H1 (cell line): ENCODE measurements around the gene FUT2. TPM values are rescaled to one million over a fixed set of nuclear protein-coding genes. Genes with fewer than 3 reads are reported as not detected.

Experiments used
- BRCA1 ChIP-seq: IDR thresholded peaks from 2 replicates; pipeline ENCODE4 v1.6.1; 2012; ENCODE audit warnings: low read depth, low read length, improper control_type of control experiment
- SP4 ChIP-seq: IDR thresholded peaks from 2 replicates; pipeline ENCODE4 v1.6.1; 2012; ENCODE audit warnings: low read length, inconsistent platforms
- TAF7 ChIP-seq: optimal IDR thresholded peaks from 2 replicates; pipeline ENCODE3; 2011; ENCODE audit warnings: low read depth, mild to moderate bottlenecking, inconsistent platforms, low read length, moderate library complexity, borderline replicate concordance
- polyA plus RNA-seq, 7 experiments: library from polyadenylated mRNA; depleted of rRNA in 3 of 7; stranded (reverse) in 5 of 7; unstranded in 2 of 7; fragments of >200 nt in 5 of 7; fragments of 200-250 nt in 2 of 7; gene quantifications; 1 replicate in 5 of 7; 2 replicates in 1 of 7; 4 replicates in 1 of 7; pipeline versions ENCODE4 v1.2.1 to v1.2.3, GENCODE V29; 2011 to 2013; ENCODE audit warnings: missing spikeins in 2 of 7, mixed read lengths in 2 of 7
- total RNA-seq: library from RNA; stranded (reverse); fragmentation: NEBNext Ultra II Directional; extraction: Animal tissue kit (Norgen Biotek cat#: 25700); gene quantifications from 2 replicates; pipeline ENCODE4 v1.2.1, GENCODE V29; 2021
- TF ChIP-seq, protein P1 (sequence below): fragments of 300-600 bp; sonication (generic); IDR thresholded peaks from 2 replicates; pipeline ENCODE4 v1.7.1; 2012; ENCODE audit warnings: low read length, moderate library complexity, mild to moderate bottlenecking, inconsistent platforms; ENCODE audit not compliant: insufficient replicate concordance

The FUT2 gene
- total and polyA plus RNA-seq, 2 of the 8 experiments (the other 6 are each of a cell fraction or from before 2014, with no cell fraction given): 5.0 to 5.6 TPM

DNA sequence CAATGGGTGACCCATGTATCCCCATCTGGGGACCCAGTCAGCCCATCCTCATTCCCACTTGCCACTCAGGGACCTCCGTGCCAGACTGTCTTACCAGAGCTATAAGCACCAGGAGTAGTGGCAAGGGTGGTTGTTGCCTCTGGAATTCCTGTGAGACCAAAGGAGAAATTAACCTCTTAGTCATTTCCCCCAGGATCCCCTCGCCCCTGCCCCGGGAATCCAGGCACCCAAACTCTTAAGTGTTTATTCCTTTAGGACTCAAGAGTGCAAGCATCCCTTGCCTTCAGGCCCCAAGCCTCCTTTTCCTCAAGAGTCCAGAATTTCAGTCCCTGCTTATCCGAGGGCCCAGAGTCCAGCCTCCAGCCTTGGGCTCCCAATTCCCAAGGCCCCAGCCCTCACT is 32.1 kb upstream of the FUT2 start (continued):
- TF ChIP-seq, protein P1, sequence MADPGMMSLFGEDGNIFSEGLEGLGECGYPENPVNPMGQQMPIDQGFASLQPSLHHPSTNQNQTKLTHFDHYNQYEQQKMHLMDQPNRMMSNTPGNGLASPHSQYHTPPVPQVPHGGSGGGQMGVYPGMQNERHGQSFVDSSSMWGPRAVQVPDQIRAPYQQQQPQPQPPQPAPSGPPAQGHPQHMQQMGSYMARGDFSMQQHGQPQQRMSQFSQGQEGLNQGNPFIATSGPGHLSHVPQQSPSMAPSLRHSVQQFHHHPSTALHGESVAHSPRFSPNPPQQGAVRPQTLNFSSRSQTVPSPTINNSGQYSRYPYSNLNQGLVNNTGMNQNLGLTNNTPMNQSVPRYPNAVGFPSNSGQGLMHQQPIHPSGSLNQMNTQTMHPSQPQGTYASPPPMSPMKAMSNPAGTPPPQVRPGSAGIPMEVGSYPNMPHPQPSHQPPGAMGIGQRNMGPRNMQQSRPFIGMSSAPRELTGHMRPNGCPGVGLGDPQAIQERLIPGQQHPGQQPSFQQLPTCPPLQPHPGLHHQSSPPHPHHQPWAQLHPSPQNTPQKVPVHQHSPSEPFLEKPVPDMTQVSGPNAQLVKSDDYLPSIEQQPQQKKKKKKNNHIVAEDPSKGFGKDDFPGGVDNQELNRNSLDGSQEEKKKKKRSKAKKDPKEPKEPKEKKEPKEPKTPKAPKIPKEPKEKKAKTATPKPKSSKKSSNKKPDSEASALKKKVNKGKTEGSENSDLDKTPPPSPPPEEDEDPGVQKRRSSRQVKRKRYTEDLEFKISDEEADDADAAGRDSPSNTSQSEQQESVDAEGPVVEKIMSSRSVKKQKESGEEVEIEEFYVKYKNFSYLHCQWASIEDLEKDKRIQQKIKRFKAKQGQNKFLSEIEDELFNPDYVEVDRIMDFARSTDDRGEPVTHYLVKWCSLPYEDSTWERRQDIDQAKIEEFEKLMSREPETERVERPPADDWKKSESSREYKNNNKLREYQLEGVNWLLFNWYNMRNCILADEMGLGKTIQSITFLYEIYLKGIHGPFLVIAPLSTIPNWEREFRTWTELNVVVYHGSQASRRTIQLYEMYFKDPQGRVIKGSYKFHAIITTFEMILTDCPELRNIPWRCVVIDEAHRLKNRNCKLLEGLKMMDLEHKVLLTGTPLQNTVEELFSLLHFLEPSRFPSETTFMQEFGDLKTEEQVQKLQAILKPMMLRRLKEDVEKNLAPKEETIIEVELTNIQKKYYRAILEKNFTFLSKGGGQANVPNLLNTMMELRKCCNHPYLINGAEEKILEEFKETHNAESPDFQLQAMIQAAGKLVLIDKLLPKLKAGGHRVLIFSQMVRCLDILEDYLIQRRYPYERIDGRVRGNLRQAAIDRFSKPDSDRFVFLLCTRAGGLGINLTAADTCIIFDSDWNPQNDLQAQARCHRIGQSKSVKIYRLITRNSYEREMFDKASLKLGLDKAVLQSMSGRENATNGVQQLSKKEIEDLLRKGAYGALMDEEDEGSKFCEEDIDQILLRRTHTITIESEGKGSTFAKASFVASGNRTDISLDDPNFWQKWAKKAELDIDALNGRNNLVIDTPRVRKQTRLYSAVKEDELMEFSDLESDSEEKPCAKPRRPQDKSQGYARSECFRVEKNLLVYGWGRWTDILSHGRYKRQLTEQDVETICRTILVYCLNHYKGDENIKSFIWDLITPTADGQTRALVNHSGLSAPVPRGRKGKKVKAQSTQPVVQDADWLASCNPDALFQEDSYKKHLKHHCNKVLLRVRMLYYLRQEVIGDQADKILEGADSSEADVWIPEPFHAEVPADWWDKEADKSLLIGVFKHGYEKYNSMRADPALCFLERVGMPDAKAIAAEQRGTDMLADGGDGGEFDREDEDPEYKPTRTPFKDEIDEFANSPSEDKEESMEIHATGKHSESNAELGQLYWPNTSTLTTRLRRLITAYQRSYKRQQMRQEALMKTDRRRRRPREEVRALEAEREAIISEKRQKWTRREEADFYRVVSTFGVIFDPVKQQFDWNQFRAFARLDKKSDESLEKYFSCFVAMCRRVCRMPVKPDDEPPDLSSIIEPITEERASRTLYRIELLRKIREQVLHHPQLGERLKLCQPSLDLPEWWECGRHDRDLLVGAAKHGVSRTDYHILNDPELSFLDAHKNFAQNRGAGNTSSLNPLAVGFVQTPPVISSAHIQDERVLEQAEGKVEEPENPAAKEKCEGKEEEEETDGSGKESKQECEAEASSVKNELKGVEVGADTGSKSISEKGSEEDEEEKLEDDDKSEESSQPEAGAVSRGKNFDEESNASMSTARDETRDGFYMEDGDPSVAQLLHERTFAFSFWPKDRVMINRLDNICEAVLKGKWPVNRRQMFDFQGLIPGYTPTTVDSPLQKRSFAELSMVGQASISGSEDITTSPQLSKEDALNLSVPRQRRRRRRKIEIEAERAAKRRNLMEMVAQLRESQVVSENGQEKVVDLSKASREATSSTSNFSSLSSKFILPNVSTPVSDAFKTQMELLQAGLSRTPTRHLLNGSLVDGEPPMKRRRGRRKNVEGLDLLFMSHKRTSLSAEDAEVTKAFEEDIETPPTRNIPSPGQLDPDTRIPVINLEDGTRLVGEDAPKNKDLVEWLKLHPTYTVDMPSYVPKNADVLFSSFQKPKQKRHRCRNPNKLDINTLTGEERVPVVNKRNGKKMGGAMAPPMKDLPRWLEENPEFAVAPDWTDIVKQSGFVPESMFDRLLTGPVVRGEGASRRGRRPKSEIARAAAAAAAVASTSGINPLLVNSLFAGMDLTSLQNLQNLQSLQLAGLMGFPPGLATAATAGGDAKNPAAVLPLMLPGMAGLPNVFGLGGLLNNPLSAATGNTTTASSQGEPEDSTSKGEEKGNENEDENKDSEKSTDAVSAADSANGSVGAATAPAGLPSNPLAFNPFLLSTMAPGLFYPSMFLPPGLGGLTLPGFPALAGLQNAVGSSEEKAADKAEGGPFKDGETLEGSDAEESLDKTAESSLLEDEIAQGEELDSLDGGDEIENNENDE: no peak
- TF ChIP-seq TAF7 (no peak), BRCA1 (no peak), SP4 (no peak)
